ENCODE results near the gene RALGAPB.

GRCh38 chr20:38589967-38590675 lies 117.5 kb downstream of the RALGAPB start:
- TF ChIP-seq POLR2A (IDR thresholded peaks at IDR 0.05; ENCODE audit: extremely low read depth, insufficient read length) (no peak), CTCF (IDR thresholded peaks at IDR 0.05; ENCODE audit: low read depth, low read length) (no peak), MYC (IDR thresholded peaks at IDR 0.05; ENCODE audit: low read depth, low read length) (no peak)

Measured in NB4 (cell line).